ENCODE results near the gene PRSS33. TPM values are rescaled to one million over a fixed set of nuclear protein-coding genes. Genes with fewer than 3 reads are reported as not detected.

Gene PRSS33
- total and polyA plus RNA-seq, 8 donors, result not detected

- Histone ChIP-seq H3K36me3 (peaks cover 100% of the 10 kb centered on the region in 4 donors), H3K27ac (peak overlapping the region in 1 of 5 donors; percentile 78), H3K4me1 (peaks cover 20 to 51% (median 38%) of the 10 kb centered on the region in 4 donors), H3K4me3 (no peak overlapping the region), H3K27me3 (no peaks in the 10 kb centered on the region), H3K9me3 (no peaks in the 10 kb centered on the region)
- TF ChIP-seq POLR2AphosphoS5 (IDR thresholded peaks at IDR 0.05) (no peak), EP300 (IDR thresholded peaks at IDR 0.05) (no peak)
- no peak for DNase-seq
- WGBS, 5 donors, result 81 to 88% (median 88%) methylated on average over 17 to 19 of the region's 19 CpGs
- intact Hi-C loops (cut with DNase I; ENCODE audit: low total_unique reads), result no loop called here
Measured at GRCh38 chr16:2767140-2767731, 20.1 kb downstream of the PRSS33 start.

- DNase-seq, result no peak
- Histone ChIP-seq H3K4me3 (no peak overlapping the region), H3K36me3 (peaks cover 100% of the 10 kb centered on the region in 4 donors)
Measured at GRCh38 chr16:2766430-2767139, 20.8 kb downstream of the PRSS33 start.

GRCh38 chr16:2765462-2766404, 21.6 kb downstream of the PRSS33 start:
- Histone ChIP-seq H3K27ac (no peak overlapping the region), H3K36me3 (peaks cover 100% of the 10 kb centered on the region in 4 donors), H3K9me3 (no peaks in the 10 kb centered on the region), H3K4me3 (no peak overlapping the region), H3K4me1 (peaks cover 20 to 40% (median 33%) of the 10 kb centered on the region in 4 donors), H3K27me3 (no peaks in the 10 kb centered on the region)
- 96 to 98% (median 98%) methylated on average over 73 of the region's 73 CpGs for WGBS, 5 donors
- intact Hi-C loops (cut with DNase I; ENCODE audit: low total_unique reads), result no loop called here
- no peak for DNase-seq
- TF ChIP-seq POLR2A (IDR thresholded peaks at IDR 0.05) (no peak), CTCF (IDR thresholded peaks at IDR 0.05) (no peak), EP300 (IDR thresholded peaks at IDR 0.05) (no peak), POLR2AphosphoS5 (IDR thresholded peaks at IDR 0.05) (no peak)

More at GRCh38 chr16:2766430-2767139, 20.8 kb downstream of the PRSS33 start:
- no peak overlapping the region for H3K27ac ChIP-seq
- TF ChIP-seq EP300 (IDR thresholded peaks at IDR 0.05) (no peak), POLR2A (IDR thresholded peaks at IDR 0.05) (no peak), CTCF (IDR thresholded peaks at IDR 0.05) (no peak), POLR2AphosphoS5 (IDR thresholded peaks at IDR 0.05) (no peak)
- peaks cover 20 to 46% (median 35%) of the 10 kb centered on the region in 4 donors for H3K4me1 ChIP-seq
- 96 to 98% (median 97%) methylated on average over 44 of the region's 44 CpGs for WGBS, 5 donors
- H3K9me3 ChIP-seq, result no peaks in the 10 kb centered on the region
- intact Hi-C loops (cut with DNase I; ENCODE audit: low total_unique reads), result no loop called here
- H3K27me3 ChIP-seq, result no peaks in the 10 kb centered on the region

- intact Hi-C loops (cut with DNase I; ENCODE audit: low total_unique reads), result no loop called here
- Histone ChIP-seq H3K27me3 (no peaks in the 10 kb centered on the region), H3K36me3 (peaks cover 100% of the 10 kb centered on the region in 4 donors), H3K27ac (no peak overlapping the region), H3K4me1 (peaks cover 16 to 33% (median 27%) of the 10 kb centered on the region in 4 donors), H3K4me3 (no peak overlapping the region), H3K9me3 (no peaks in the 10 kb centered on the region)
- no peak for DNase-seq
- TF ChIP-seq EP300 (IDR thresholded peaks at IDR 0.05) (no peak), POLR2AphosphoS5 (IDR thresholded peaks at IDR 0.05) (no peak), POLR2A (IDR thresholded peaks at IDR 0.05) (no peak), CTCF (IDR thresholded peaks at IDR 0.05) (no peak)
- 89 to 99% (median 94%) methylated on average over 8 to 9 of the region's 9 CpGs for WGBS, 5 donors
Measured at GRCh38 chr16:2764718-2765117, 22.6 kb downstream of the PRSS33 start.
